HEK293 (cell line): Measurements from ENCODE around the gene BABAM1.
A peak's percentile ranks its signal among the peaks of the same experiment; 100 is the strongest.

Experiments
- CTCF ChIA-PET: fragments of 350-600 bp; formaldehyde crosslinking; extraction: SDS; loops from one replicate; lab custom pipeline; 2021; ENCODE audit warnings: antibody characterized with exemption; lab: Yijun Ruan, JAX
- POLR2A ChIA-PET: fragments of 300-600 bp; formaldehyde crosslinking; extraction: SDS; loops from one replicate; lab custom pipeline; 2020; ENCODE audit warnings: antibody characterized with exemption, inconsistent platforms; lab: Yijun Ruan, JAX
- H3K27ac ChIP-seq: fragments of 200-500 bp; sonication (Bioruptor generic); 2 replicates; pipeline ENCODE4 v1.5.1; 2014; ENCODE audit warnings: low read depth, low read length, control low read depth, inconsistent platforms; ENCODE audit errors: extremely low read depth
- H3K36me3 ChIP-seq, 2 experiments: fragments of 200-500 bp in 1 of 2; sonication (Bioruptor generic) in 1 of 2; 1 replicate in 1 of 2; 2 replicates in 1 of 2; pipeline ENCODE4 v1.5.1; 2014 to 2017; ENCODE audit warnings: inconsistent platforms in 2 of 2, low read length in 2 of 2; ENCODE audit not compliant: control insufficient read depth in 2 of 2, insufficient read depth in 1 of 2
- H3K4me1 ChIP-seq: fragments of 200-500 bp; sonication (Bioruptor generic); 2 replicates; pipeline ENCODE4 v1.5.1; 2014; ENCODE audit warnings: mild to moderate bottlenecking, low read length, inconsistent platforms; ENCODE audit not compliant: control insufficient read depth, insufficient read depth
- H3K4me3 ChIP-seq: 2 replicates; pipeline ENCODE4 v1.5.1; 2011; ENCODE audit warnings: low read depth, mild to moderate bottlenecking, control low read depth, low read length, moderate library complexity
- H3K9me3 ChIP-seq: fragments of 200-500 bp; sonication (Bioruptor generic); 2 replicates; pipeline ENCODE4 v1.5.1; 2014; ENCODE audit warnings: low read depth, low read length, inconsistent platforms; ENCODE audit not compliant: control insufficient read depth, insufficient read depth
- EGR2 ChIP-seq: fragments of 450-650 bp; formaldehyde crosslinking; IDR thresholded peaks from 2 replicates; pipeline ENCODE4 v1.5.1; 2016; ENCODE audit warnings: low read depth, missing biosample characterization, missing genetic modification characterization
- HOXA7 ChIP-seq: sonication (generic); formaldehyde crosslinking; IDR thresholded peaks from 2 replicates; pipeline ENCODE4 v1.8.1; 2022; ENCODE audit warnings: missing genetic modification reagents, borderline replicate concordance
- KLF9 ChIP-seq: fragments of 450-650 bp; formaldehyde crosslinking; IDR thresholded peaks from 2 replicates; pipeline ENCODE4 v1.5.1; 2016; ENCODE audit warnings: missing biosample characterization, missing genetic modification characterization, low read depth
- OVOL3 ChIP-seq: fragments of 450-650 bp; formaldehyde crosslinking; IDR thresholded peaks from 2 replicates; pipeline ENCODE4 v1.5.1; 2016; ENCODE audit warnings: missing biosample characterization, missing genetic modification characterization
- ZEB2 ChIP-seq: fragments of 450-650 bp; formaldehyde crosslinking; IDR thresholded peaks from 2 replicates; pipeline ENCODE4 v1.5.1; 2016; ENCODE audit warnings: missing biosample characterization, missing genetic modification characterization
- ZFP3 ChIP-seq: fragments of 450-650 bp; formaldehyde crosslinking; IDR thresholded peaks from 2 replicates; pipeline ENCODE4 v1.5.1; 2016; ENCODE audit warnings: low read depth, missing biosample characterization, missing genetic modification characterization
- ZFP37 ChIP-seq: fragments of 450-650 bp; formaldehyde crosslinking; IDR thresholded peaks from 2 replicates; pipeline ENCODE4 v1.5.1; 2016; ENCODE audit warnings: missing biosample characterization, missing genetic modification characterization
- ZFP69B ChIP-seq: fragments of 450-650 bp; formaldehyde crosslinking; IDR thresholded peaks from 2 replicates; pipeline ENCODE4 v1.5.1; 2016; ENCODE audit warnings: missing biosample characterization, missing genetic modification characterization
- ZIC2 ChIP-seq: fragments of 450-650 bp; formaldehyde crosslinking; IDR thresholded peaks from 2 replicates; pipeline ENCODE4 v1.5.1; 2016; ENCODE audit warnings: missing biosample characterization, missing genetic modification characterization
- ZNF10 ChIP-seq: fragments of 450-650 bp; formaldehyde crosslinking; IDR thresholded peaks from 2 replicates; pipeline ENCODE4 v1.5.1; 2017; ENCODE audit warnings: missing biosample characterization, missing genetic modification characterization
- ZNF112 ChIP-seq: fragments of 450-650 bp; formaldehyde crosslinking; IDR thresholded peaks from 2 replicates; pipeline ENCODE4 v1.5.0; 2017; ENCODE audit warnings: missing biosample characterization, missing genetic modification characterization
- ZNF174 ChIP-seq: fragments of 450-650 bp; formaldehyde crosslinking; IDR thresholded peaks from 2 replicates; pipeline ENCODE4 v1.5.0; 2017; ENCODE audit warnings: missing biosample characterization, mild to moderate bottlenecking, missing genetic modification characterization
- ZNF202 ChIP-seq: fragments of 450-650 bp; formaldehyde crosslinking; IDR thresholded peaks from 2 replicates; pipeline ENCODE4 v1.5.1; 2016; ENCODE audit warnings: missing biosample characterization, missing genetic modification characterization, borderline replicate concordance
- ZNF248 ChIP-seq: fragments of 450-650 bp; formaldehyde crosslinking; IDR thresholded peaks from 2 replicates; pipeline ENCODE4 v1.5.1; 2017; ENCODE audit warnings: missing biosample characterization, missing genetic modification characterization
- ZNF274 ChIP-seq, 2 experiments: fragments of 200-500 bp in 1 of 2; fragments of 450-650 bp in 1 of 2; sonication (Bioruptor generic) in 1 of 2; formaldehyde crosslinking in 1 of 2; IDR thresholded peaks; 2 replicates each; pipeline versions ENCODE4 v1.5.1 to v1.6.1; 2014 to 2016; ENCODE audit warnings: borderline replicate concordance in 1 of 2, inconsistent platforms in 1 of 2, low read length in 1 of 2, missing biosample characterization in 1 of 2, missing genetic modification characterization in 1 of 2
- ZNF280C ChIP-seq: fragments of 450-650 bp; formaldehyde crosslinking; IDR thresholded peaks from 2 replicates; pipeline ENCODE4 v1.5.1; 2016; ENCODE audit warnings: missing biosample characterization, missing genetic modification characterization
- ZNF302 ChIP-seq: fragments of 450-650 bp; formaldehyde crosslinking; IDR thresholded peaks from 2 replicates; pipeline ENCODE4 v1.5.1; 2016; ENCODE audit warnings: missing biosample characterization, missing genetic modification characterization, low read depth
- ZNF366 ChIP-seq: fragments of 450-650 bp; formaldehyde crosslinking; conservative IDR thresholded peaks from 2 replicates; pipeline ENCODE4 v1.5.1; 2016; ENCODE audit warnings: missing biosample characterization, missing genetic modification characterization
- ZNF529 ChIP-seq: fragments of 450-650 bp; formaldehyde crosslinking; IDR thresholded peaks from 2 replicates; pipeline ENCODE4 v1.5.1; 2017; ENCODE audit warnings: missing genetic modification characterization, missing biosample characterization; ENCODE audit not compliant: insufficient replicate concordance
- ZNF549 ChIP-seq: fragments of 450-650 bp; IDR thresholded peaks from 2 replicates; pipeline ENCODE4 v1.5.1; 2018; ENCODE audit warnings: missing biosample characterization, missing genetic modification characterization, mild to moderate bottlenecking, inconsistent platforms, moderate library complexity
- ZNF558 ChIP-seq: fragments of 450-650 bp; formaldehyde crosslinking; IDR thresholded peaks from 2 replicates; pipeline ENCODE4 v1.5.1; 2016; ENCODE audit warnings: missing biosample characterization, missing genetic modification characterization
- ZNF585B ChIP-seq: fragments of 450-650 bp; formaldehyde crosslinking; IDR thresholded peaks from 2 replicates; pipeline ENCODE4 v1.5.1; 2016; ENCODE audit warnings: missing biosample characterization, missing genetic modification characterization
- ZNF654 ChIP-seq: fragments of 450-650 bp; formaldehyde crosslinking; IDR thresholded peaks from 2 replicates; pipeline ENCODE4 v1.5.1; 2016; ENCODE audit warnings: low read depth, missing biosample characterization, missing genetic modification characterization
- ZNF777 ChIP-seq: fragments of 450-650 bp; formaldehyde crosslinking; IDR thresholded peaks from 2 replicates; pipeline ENCODE4 v1.5.1; 2017; ENCODE audit warnings: missing biosample characterization, missing genetic modification characterization, borderline replicate concordance
- ZNF837 ChIP-seq: fragments of 450-650 bp; formaldehyde crosslinking; IDR thresholded peaks from 2 replicates; pipeline ENCODE4 v1.5.1; 2016; ENCODE audit warnings: missing biosample characterization, missing genetic modification characterization
- TF ChIP-seq, protein P1 (sequence below): fragments of 450-650 bp; formaldehyde crosslinking; conservative IDR thresholded peaks from 2 replicates; pipeline ENCODE4 v1.5.1; 2016; ENCODE audit warnings: low read depth, missing biosample characterization, missing genetic modification characterization

Gene BABAM1

GRCh38 chr19:17266975-17267788 lies at the start of gene BABAM1 (continued):
- TF ChIP-seq ZEB2 (tag by site-specific recombination) (no peak; the same call in 1 of the 2 replicates), ZNF174 (tag by site-specific recombination) (no peak), ZNF585B (tag by site-specific recombination) (no peak), ZNF549 (tag by site-specific recombination) (no peak), KLF9 (tag by site-specific recombination) (peak; percentile 77), ZNF654 (no peak), ZNF366 (tag by site-specific recombination) (no peak), ZNF777 (peak; percentile 24; the same call in 1 of the 2 replicates), ZIC2 (tag by site-specific recombination) (no peak), ZFP69B (tag by site-specific recombination) (peak; percentile 88), ZNF202 (no peak), OVOL3 (tag by site-specific recombination) (no peak; the same call in 1 of the 2 replicates), ZNF529 (tag by site-specific recombination) (no peak), ZNF280C (no peak), ZNF248 (tag by site-specific recombination) (no peak), ZFP37 (tag by site-specific recombination) (no peak), EGR2 (tag by site-specific recombination) (peak; percentile 40), HOXA7 (CRISPR knock-in tag) (no peak), ZNF558 (no peak)
- TF ChIP-seq, protein P1, sequence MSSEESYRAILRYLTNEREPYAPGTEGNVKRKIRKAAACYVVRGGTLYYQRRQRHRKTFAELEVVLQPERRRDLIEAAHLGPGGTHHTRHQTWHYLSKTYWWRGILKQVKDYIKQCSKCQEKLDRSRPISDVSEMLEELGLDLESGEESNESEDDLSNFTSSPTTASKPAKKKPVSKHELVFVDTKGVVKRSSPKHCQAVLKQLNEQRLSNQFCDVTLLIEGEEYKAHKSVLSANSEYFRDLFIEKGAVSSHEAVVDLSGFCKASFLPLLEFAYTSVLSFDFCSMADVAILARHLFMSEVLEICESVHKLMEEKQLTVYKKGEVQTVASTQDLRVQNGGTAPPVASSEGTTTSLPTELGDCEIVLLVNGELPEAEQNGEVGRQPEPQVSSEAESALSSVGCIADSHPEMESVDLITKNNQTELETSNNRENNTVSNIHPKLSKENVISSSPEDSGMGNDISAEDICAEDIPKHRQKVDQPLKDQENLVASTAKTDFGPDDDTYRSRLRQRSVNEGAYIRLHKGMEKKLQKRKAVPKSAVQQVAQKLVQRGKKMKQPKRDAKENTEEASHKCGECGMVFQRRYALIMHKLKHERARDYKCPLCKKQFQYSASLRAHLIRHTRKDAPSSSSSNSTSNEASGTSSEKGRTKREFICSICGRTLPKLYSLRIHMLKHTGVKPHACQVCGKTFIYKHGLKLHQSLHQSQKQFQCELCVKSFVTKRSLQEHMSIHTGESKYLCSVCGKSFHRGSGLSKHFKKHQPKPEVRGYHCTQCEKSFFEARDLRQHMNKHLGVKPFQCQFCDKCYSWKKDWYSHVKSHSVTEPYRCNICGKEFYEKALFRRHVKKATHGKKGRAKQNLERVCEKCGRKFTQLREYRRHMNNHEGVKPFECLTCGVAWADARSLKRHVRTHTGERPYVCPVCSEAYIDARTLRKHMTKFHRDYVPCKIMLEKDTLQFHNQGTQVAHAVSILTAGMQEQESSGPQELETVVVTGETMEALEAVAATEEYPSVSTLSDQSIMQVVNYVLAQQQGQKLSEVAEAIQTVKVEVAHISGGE (tag by site-specific recombination), result peak; percentile 77
- TF ChIP-seq, all 188 proteins: peak for 24

DNA sequence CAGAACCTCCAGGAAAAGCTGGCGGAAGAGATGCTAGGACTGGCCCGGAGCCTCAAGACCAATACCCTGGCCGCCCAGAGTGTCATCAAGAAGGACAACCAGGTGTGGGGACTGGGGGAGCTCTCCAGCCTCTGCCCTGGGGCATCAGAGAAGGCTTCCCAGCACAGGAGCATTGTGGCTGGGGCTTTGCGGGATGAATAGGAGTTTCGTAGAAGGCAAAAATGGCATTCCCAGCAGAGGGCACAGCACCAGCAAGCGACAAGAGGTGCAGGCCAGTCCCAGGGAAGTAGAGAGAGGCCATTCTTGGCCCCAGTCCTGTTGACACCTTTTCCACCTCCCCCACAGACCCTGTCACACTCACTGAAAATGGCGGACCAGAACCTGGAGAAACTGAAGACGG lies 48.0 kb upstream of the BABAM1 start:
- no peak overlapping the region for H3K27ac ChIP-seq
- CTCF ChIA-PET, result no interaction called here
- H3K4me3 ChIP-seq, result no peak overlapping the region
- no peaks in the 10 kb centered on the region for H3K4me1 ChIP-seq
- peaks cover 5 to 21% of the 10 kb centered on the region in 2 experiments; a peak in 2 of 3 replicates for H3K36me3 ChIP-seq
- POLR2A ChIA-PET, result interaction anchor here (1.5 kb wide), 1 partner anchor 48 kb away, joined by 5 read pairs; the partner anchor contains the start of gene BABAM1
- TF ChIP-seq ZFP3 (tag by site-specific recombination), result peak; percentile 98
- no peak for TF ChIP-seq ZNF10 (tag by site-specific recombination)
- TF ChIP-seq ZNF837 (tag by site-specific recombination), result no peak
- TF ChIP-seq ZNF302 (tag by site-specific recombination), result no peak
- TF ChIP-seq ZNF366 (tag by site-specific recombination), result no peak
- no peak for TF ChIP-seq ZNF274 (IDR thresholded peaks at IDR 0.05; ENCODE audit: low read length)
- TF ChIP-seq ZNF274 (tag by site-specific recombination; IDR thresholded peaks at IDR 0.05; ENCODE audit: borderline replicate concordance), result no peak
- no peak for TF ChIP-seq ZNF112 (tag by site-specific recombination)
- TF ChIP-seq, all 188 proteins: peak for 1
- no peaks in the 10 kb centered on the region for H3K9me3 ChIP-seq
